HG03432 (cell line): ENCODE data around the gene KCNQ1OT1.

ENCODE experiments used
- ATAC-seq: cut with Tn5 transposase; IDR thresholded peaks from one replicate; pipeline ENCODE4 v1.9.1; 2021; ENCODE audit warnings: mild to moderate bottlenecking, moderate library complexity; ENCODE audit not compliant: unreplicated experiment

The KCNQ1OT1 gene

GRCh38 chr11:2584812-2585565 lies 114.8 kb downstream of the KCNQ1OT1 start:
- ATAC-seq: no peak

- ATAC-seq: no peak
Measured at GRCh38 chr11:2584434-2584811, 115.4 kb downstream of the KCNQ1OT1 start.

GRCh38 chr11:2583605-2583958 lies 116.2 kb downstream of the KCNQ1OT1 start:
- no peak for ATAC-seq

GRCh38 chr11:2582946-2583604 lies 116.7 kb downstream of the KCNQ1OT1 start:
- ATAC-seq: no peak

- ATAC-seq: no peak
Measured at GRCh38 chr11:2582351-2582945, 117.3 kb downstream of the KCNQ1OT1 start.

GRCh38 chr11:2581931-2582350 lies 117.9 kb downstream of the KCNQ1OT1 start:
- no peak for ATAC-seq

GRCh38 chr11:2581151-2581930 lies 118.5 kb downstream of the KCNQ1OT1 start:
- no peak for ATAC-seq

- no peak for ATAC-seq
Measured at GRCh38 chr11:2580571-2581001, 119.2 kb downstream of the KCNQ1OT1 start.

GRCh38 chr11:2580061-2580421 lies 119.8 kb downstream of the KCNQ1OT1 start:
- no peak for ATAC-seq

GRCh38 chr11:2579315-2580060 lies 120.3 kb downstream of the KCNQ1OT1 start:
- no peak for ATAC-seq

- ATAC-seq: no peak
Measured at GRCh38 chr11:2578929-2579270, 120.9 kb downstream of the KCNQ1OT1 start.

- ATAC-seq: no peak
Measured at GRCh38 chr11:2577991-2578928, 121.5 kb downstream of the KCNQ1OT1 start.

GRCh38 chr11:2577031-2577990 lies 122.5 kb downstream of the KCNQ1OT1 start:
- ATAC-seq: no peak

GRCh38 chr11:2576549-2576948 lies 123.2 kb downstream of the KCNQ1OT1 start:
- ATAC-seq: no peak

- no peak for ATAC-seq
Measured at GRCh38 chr11:2576111-2576510, 123.7 kb downstream of the KCNQ1OT1 start.

- ATAC-seq: no peak
Measured at GRCh38 chr11:2575591-2576051, 124.2 kb downstream of the KCNQ1OT1 start.

- ATAC-seq: no peak
Measured at GRCh38 chr11:2574553-2575535, 125.0 kb downstream of the KCNQ1OT1 start.
